RCC 7860 (cell line): ENCODE results near the gene GPR78.

ENCODE experiments used
- DNase-seq: peaks from one replicate; pipeline ENCODE4 v3.0.0-alpha.2; 2015; ENCODE audit warnings: low spot score
- FAIRE-seq: peaks from 2 replicates; lab custom pipeline; 2012; peaks lifted over from hg19 to GRCh38; lab: Jason Lieb, UNC

GPR78 gene

DNA sequence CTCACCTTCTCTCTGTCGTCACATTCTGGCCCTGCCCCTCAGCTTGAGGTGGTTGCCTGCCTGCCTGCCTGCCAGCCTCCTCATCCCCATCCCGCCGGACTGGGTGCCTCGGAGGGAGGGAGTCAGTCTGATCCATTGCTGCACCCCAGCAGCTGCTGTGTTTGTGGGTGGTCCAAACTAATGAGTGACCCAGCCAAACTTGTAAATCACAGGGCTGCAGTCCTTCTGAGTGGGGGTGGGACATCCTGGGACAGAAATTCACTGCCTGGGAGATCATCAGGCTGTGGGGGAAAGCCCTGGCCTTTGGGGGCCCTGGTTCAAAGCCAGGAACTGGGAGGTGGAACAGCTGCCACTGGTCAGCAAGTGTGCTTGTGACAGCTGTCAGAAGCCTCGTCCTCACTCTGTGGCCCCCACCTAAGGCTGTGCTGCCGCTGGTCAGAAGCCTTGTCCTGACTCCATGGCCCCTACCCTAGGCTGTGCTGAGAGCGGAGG lies 5.6 kb downstream of the GPR78 start:
- FAIRE-seq (no peak), DNase-seq (no peak)

DNA sequence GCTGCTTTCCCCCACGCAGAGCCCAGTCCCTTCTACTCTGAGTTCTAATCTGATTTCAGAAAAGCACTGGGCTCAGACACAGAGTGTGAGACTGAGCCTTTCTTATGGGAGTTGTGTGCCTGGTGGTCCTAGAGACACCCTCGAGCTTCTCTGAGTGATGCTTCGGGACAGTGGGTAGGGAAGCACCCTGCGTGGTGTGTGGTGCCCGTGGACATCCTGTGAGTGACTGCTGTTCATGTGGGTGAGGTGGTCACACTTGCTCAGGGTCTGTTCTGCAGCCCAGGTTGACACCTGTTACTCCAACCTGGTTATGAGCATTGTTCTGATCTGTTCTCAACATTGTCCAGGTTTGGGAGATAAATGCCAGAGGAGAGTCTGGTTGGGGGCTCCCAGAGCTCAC lies 6.1 kb downstream of the GPR78 start:
- DNase-seq = no peak
- no peak for FAIRE-seq

DNA sequence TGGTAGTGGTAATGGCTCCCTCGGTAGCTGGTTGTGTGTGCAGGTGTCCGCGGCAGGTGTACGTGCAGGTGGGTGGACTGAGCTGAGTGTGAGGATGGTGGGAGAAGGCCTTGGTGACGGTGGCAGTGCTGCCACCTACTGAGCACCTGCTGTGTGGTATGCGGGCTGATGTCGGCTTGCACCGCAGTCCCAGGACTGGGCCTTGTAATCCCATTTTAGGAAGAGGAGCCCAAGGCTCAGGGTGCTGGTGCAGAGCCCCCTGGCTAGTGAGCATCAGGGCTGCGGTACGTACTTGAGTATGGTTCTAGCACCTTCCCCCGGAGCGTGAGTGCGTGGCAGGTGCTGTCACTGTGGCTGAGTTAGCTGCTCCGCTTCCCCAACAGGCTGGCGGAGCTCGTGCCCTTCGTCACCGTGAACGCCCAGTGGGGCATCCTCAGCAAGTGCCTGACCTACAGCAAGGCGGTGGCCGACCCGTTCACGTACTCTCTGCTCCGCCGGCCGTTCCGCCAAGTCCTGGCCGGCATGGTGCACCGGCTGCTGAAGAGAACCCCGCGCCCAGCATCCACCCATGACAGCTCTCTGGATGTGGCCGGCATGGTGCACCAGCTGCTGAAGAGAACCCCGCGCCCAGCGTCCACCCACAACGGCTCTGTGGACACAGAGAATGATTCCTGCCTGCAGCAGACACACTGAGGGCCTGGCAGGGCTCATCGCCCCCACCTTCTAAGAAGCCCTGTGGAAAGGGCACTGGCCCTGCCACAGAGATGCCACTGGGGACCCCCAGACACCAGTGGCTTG lies 6.7 kb downstream of the GPR78 start:
- no peak for FAIRE-seq
- no peak for DNase-seq

GRCh38 chr4:8587469-8588195 lies 7.4 kb downstream of the GPR78 start:
- DNase-seq (no peak), FAIRE-seq (no peak)

- no peak for FAIRE-seq
- DNase-seq = no peak
Observed at GRCh38 chr4:8588196-8588470, 7.9 kb downstream of the GPR78 start.

DNA sequence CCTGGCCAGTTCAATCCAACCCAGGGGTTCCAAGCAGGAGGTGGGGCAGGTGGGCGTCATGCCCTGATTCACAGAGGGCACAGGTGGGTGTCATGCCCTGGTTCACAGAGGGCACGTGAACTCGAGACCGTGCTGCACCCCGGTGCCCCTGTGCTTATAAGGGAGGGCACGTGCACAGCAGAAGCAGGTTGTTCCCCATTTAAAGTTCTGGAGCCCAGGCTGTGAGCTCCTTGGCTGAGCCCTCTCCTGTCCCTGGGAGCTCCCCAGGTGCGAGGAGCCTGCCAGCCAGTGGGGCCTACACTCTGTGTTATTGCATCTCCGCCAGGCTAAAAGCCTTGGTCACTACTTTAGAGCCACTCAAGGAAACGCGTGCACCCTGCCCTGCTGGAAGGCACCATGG lies 9.1 kb downstream of the GPR78 start:
- FAIRE-seq (no peak), DNase-seq (no peak)

DNA sequence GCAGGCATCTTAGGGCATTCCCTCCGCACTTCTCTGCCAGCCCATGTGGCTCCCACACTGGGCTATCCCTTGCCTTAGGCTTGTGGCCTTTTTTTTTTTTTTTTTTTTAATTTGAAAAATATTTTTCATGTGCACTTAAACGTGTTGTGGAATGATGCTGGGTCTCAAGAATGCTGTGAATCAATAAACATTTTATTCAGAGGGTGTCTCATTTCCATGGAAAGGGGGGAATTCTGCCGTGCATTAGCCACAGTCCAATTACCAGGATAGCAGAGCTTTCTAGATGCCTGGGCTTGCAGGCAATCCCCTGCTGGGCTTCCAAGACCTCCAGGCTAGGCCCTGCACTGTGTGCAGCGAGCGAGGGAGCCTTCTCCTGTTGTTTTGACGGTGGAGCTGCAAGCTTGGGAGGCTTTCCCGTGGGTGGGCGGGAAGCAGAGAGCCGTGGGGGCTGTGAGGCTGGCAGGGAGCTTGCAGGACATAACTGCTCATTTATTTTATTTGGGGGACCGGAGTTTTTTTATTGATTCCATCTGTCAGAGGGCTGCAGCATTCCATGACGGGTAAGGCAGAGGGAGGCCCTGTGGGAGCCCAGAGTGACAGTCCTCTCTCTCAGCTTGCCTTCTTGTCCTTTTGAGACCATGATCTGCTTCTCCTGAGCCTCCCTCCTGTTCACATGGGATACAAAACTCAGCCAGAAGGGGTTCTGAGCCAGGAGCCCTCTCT lies 9.8 kb downstream of the GPR78 start:
- no peak for DNase-seq
- FAIRE-seq = no peak

DNA sequence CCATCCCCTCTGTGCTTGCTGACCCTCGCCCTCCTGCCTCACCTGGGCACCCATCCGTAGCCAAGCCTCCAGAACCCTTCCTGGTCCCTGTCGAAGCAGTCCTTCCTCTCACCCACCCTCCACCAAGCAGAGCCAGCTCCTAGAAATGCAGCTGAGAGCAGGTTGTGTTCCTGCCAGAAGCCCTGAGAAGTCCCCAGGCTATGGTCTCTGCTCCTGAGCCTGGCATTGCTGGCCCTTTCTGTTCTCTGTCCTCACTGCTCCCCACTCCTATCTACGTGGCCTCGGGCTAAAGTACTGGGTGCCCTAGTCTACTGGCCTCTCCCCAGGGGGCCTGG lies 10.3 kb downstream of the GPR78 start:
- FAIRE-seq (no peak), DNase-seq (no peak)

DNA sequence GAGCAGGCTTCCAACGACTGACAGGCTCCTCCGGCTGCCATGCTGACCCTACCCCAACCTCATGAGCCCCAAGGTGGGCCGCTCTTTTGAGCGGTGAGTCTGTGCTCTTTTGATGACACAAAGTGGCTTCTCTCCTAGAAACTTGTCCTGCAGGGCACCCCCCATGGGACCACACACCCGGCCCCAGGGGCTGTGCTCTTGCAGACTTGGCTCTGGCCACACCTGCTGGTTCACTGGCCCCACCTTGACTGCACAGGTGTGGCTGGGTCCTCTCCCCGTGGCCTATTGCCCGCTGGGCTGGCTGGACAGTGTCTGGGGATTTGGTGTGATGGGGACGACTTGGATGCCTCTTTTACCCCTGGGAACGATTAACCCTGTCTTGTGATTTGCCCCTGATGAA lies 10.9 kb downstream of the GPR78 start:
- DNase-seq = no peak
- no peak for FAIRE-seq

GRCh38 chr4:8591626-8592365 lies 11.6 kb downstream of the GPR78 start:
- no peak for DNase-seq
- FAIRE-seq = no peak

- no peak for FAIRE-seq
- DNase-seq = no peak
Observed at GRCh38 chr4:8592366-8593263, 12.4 kb downstream of the GPR78 start, which contains the start of gene CPZ. TSS of gene CPZ (plus strand) at chr4:8592765. CDS start at chr4:8592834, 69 bp downstream.

- FAIRE-seq = no peak
- no peak for DNase-seq
Observed at GRCh38 chr4:8593264-8594096, 13.3 kb downstream of the GPR78 start.

DNA sequence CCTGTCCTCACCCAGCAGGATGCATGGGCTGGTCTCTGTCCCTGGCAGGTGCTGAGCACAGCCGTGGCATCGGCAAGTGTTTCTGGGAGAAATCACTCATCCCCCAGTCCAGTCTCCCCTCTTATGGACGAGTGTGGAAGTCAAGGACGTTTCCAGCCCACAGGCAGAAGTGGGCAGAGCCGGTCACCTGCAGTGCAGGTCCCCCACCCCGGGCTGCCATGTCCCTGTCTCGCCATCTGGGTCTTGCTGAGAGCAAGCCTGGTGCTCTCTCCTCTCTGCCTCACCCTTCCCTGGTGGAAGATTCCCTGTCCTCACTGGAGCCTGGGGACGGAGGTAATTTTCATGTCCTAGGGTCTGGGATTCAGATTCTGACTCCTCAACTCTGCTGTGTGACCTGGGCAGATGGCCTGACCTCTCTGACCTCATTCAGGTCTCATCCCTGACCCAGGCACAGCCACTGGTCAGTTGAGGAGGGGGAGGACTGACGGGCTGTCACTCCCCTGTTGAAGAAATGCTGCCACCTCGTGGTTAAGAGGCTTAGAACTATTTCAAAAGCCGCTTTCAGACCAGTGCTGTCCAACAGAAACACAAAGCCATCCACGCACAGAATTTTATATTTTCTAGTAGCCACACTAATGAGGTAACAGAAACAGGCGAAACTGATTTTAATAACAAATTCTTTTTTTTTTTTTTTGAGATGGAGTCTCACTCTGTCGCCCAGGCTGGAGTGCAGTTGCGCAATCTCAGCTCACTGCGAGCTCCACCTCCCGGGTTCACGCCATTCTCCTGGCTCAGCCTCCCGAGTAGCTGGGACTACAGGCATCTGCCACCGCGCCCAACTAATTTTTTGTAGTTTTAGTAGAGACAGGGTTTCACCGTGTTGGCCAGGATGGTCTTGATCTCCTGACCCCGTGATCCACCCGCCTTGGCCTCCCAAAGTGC lies 14.2 kb downstream of the GPR78 start:
- FAIRE-seq = peak; percentile 7
- DNase-seq = peak; percentile 39

DNA sequence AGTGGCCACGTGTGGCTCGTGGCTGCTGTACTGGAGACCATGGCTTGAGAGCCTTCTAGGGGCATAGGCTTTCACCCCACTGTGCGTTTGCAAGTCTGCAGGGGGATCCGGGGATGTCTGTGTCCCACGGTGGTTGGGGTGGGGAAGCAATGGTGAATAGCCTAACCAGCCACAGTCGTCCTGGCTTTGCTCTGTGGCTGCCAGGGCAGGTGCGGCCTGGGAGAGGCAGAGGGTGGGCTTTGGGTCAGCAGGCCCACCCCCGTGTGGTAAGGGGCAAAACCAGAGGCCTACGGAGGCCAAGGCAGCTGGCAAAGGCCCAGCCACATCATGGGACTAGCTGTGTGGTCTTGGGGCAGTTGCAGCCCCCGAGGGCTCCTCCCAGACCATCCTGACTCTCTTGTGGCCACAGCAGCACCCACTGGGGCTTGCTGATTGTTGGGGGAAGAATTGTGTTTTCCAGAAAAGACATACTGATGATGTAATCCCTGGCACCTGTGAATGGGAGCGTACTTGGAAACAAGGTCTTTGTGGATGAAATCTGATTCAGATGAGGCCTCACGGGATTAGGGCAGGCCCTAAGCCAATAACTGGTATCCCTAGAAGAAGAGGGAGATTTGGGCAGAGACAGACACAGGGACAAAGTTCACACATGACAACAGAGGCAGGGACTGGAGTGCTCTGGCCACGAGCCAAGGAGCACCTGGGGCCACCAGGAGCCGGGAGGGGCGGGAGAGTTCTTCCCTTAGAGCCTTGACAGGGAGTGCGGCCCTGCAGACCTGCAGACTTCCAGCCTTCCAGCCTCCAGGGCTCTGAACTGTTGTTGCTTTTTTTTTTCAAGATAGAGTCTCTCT lies 15.3 kb downstream of the GPR78 start:
- no peak for DNase-seq
- no peak for FAIRE-seq

- FAIRE-seq (no peak), DNase-seq (no peak)
Observed at GRCh38 chr4:8596891-8597290, 16.7 kb downstream of the GPR78 start.

- FAIRE-seq (no peak), DNase-seq (no peak)
Observed at GRCh38 chr4:8597319-8597718, 17.1 kb downstream of the GPR78 start.

DNA sequence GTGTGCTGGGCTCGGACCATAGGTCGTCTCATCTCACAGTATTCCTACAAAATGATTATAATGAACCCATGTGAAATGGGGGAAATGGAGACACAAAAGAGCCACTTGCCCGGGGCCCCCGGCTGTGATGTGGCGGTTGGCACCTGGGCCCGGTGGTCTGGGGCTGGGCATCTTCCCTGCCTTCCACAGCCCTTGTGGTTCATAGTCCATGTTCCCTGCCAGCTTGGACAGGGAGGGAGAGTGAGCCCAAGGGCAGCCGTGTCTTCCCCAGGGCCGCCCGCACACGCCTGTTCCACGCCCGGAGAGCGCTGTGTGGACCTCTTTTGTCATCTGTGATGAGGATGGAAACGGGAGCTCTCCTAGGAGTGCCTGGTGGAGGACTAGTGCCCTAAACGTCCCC lies 17.6 kb downstream of the GPR78 start:
- no peak for DNase-seq
- no peak for FAIRE-seq
